ENCODE results near the gene SUSD4.
"Not testable (repeated sequence)": the region's sequence is repeated elsewhere in the genome, so short reads cannot be mapped to it uniquely, and the experiment has no call there.

Gene SUSD4, protein sequence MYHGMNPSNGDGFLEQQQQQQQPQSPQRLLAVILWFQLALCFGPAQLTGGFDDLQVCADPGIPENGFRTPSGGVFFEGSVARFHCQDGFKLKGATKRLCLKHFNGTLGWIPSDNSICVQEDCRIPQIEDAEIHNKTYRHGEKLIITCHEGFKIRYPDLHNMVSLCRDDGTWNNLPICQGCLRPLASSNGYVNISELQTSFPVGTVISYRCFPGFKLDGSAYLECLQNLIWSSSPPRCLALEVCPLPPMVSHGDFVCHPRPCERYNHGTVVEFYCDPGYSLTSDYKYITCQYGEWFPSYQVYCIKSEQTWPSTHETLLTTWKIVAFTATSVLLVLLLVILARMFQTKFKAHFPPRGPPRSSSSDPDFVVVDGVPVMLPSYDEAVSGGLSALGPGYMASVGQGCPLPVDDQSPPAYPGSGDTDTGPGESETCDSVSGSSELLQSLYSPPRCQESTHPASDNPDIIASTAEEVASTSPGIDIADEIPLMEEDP

DNA sequence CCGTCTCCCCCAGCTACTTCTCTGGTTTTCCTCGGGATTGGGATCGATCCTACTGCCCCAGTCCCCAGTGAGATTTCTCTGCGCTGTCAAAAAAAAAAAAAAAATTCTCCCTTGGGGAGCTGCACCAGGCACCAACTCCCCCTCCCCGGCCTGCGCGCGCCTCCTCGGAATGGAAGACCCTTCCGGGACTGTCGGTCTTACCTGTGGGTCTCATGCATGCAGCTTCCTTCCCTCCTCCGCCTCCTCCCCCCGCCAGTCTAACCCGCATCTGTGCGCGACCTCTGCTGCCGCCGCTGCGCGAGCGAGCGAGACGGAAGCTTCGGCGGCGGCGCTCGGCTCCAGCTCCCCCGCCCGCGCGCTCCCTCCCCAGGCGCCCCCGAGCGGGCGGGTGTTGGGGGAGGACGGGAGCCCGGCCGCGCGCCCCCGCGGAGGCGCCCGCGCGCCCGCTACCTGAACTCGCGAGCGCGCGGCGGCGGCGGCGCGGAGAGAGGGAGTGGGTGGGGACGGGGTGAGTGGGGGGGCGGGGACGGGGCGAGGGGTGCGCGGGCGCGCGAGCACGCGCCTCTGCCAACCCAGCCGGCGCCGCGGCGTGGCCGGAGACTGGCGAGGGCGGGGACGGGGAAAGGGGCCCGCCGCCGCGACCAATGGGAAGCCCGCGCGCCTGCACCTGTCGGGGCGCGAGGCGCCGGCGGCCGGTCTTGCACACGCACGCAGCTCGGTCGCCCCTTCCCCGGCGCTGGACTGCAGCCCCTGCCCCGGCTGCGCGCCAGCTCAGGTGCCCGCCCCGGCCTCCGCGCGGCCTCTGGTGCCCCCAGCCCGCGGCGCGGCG, at the start of gene SUSD4:
Gene SUSD4 (minus strand): TSS at position 321 of the 829 bp plus-strand sequence. CDS start 751 bp downstream, outside the sequence.
- peak; percentile 65 for DNase-seq

DNA sequence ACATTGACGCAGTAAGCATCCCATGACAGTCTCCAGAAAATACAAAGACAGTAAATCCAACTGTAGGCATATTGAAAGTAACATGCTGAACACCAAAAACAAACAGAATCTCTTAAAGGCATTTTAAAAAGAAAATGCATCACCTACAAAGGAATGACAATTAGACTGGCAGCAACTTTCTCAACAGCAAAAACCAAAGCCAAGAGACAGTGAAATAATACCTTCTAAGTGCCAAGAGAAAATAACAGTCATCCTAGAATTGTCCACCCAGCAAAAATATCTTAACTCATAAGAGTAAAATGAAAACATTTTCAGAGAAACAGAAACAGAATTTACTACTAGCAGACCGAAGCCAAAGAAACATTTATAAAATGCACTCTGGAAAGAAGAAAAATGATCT, 49.2 kb upstream of the SUSD4 start:
- no peak for DNase-seq

DNA sequence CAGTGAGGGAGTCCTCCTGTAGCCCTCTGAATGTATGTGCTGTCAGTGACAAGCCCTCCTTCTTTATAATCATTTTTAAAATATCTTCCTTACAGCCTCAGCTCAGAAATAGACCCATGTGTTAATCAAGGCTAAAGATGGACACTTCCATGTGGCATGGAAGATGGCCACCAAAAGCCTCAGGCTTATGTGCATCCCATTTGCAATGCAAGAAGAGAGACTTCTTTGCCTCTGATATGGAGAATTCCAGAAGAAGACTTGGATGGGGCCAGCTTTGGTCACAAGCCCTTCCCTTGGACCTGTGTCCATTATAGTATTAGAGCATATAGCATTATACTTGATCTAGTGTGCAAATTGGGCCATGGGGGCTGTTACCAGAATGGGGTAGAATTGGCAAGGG, 47.7 kb upstream of the SUSD4 start:
- no peak for DNase-seq

DNA sequence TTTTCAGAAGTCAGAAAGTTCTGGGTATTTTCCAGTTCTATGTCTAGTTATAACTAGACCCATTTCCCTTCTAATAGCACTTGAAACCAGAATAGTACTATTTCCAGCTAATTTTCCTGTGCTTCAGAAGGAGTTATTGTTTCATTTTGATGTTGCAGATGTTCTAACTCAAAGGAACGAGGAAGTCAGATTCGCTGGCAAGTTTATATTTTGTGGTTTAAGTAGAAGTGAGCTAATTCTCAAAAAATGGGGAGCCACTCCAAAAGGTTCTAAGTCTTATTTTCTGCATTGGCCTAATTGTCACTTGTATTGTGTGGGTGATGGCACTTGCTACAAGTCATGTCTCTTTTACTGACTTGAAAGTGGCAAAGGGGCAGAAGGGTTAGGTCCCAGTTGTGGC, 47.3 kb upstream of the SUSD4 start:
- no peak for DNase-seq

DNA sequence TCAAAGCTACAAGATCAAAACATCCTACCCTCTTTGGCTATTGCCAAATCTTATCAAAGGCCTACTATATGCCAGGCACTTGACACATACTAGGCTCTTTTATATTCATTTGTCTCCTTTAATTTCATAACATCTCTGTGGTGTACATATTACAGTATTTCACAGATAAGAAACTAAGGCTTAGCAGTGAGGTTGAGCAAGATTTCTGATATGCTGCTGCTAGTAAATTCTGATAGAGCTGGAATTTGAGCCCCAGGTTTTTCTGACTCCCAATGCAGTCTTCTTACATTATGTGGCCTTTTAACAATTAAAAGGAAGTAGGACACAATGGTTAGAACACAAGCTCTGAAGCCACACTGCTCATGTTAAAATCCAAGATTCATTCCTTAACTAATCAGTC, 46.1 kb upstream of the SUSD4 start:
- no peak for DNase-seq

DNA sequence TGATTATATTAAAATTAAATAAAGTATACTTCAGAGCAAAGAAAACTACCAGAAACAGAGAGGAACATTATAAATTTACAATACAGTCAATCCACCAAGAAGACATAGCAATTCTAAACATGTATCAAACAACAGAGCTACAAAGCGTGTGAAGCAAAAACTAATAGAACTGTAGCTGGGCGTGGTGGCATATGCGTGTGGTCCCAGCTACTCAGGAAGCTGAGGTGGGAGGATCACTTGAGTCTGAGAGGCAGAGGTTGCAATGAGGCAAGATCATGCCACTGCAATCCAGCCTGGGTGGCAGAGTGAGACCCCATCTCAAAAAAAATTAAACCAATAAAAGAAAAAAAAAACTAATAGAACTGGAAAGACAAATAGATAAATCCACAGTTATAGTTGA, 41.5 kb upstream of the SUSD4 start:
- no peak for DNase-seq

DNA sequence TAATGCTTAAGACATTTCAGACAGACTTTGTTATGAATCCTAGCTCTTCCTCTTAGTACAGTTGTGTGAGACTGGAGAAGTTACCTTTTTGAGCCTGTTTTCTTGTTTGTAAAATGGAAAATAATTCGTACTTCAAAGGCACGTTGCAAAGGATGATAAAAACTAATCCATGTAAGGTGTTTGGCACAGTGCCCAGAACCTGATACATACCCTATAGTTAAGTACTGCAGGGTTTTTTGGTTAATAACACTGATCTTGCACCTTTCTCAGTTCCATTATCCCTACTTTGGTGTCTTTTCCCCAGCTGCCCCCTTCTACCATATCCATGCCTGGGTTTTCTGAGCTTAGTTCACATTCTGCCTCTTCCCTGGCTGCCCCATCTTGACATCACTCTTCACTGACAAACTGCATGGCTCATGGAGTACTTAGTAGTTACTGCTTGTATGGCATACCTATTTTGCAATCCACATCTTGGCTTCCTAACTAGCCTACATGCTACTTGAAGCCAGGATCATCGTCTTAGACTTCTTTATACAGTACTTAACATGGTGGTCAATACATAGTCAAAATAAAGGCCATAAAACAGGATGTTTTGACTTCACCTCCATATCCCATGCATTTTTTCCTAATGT, 39.3 kb upstream of the SUSD4 start:
- DNase-seq: no peak

DNA sequence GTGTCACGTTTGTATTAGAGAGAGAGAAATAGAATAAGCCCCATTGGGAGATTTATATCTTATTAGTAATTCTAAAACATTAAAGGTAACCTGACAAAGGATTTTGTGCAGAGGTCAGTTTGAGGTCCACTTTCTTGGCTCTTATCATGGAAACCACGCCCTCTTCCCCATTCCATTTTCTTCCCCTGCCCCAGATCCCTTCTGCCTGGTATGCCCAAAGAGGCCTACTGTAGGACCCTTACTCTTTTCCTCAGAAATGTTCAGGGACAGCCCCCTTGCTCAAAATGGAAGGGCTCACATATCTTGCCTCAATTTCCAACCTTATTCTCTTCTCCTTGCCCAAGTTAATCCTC, 38.8 kb upstream of the SUSD4 start:
- no peak for DNase-seq

DNA sequence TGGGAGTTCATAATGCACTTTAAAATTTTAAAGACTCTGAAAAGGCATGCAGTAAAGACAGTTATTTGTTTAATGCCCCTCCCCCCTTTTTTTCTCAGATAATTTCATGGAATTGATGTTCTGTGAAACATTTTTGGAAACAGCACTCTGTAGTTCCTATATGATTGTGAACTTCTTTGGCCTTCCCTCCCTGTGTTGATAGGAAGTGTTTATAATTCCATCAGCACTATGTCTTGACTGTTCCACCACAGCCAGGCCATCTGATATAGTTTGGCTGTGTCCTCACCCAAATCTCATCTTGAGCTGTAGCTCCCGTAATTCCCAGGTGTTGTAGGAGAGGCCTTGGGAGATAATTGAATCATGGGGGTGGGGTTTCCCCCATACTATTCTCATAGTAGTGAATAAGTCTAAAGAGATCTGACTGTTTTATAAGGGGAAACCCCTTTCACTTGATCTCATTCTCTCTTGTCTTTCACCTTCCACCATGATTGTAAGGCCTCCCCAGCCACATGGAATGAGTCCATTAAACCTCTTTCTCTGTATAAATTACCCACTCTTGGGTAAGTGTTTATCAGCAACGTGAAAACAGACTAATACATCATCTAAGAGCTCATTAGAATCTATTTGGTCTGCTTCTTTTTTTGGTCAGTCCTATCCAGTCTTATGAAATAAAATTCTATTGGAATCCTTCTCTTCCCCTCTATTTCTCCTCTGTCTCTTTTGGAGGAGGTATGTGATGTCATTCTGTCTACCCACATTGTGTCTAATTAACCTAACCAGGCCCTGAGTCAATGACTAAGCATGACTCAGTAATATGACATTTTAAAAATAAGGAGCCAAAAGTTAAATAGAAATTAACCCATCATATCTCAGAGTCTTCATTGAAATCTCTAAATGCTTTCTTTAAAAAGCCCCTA, 38.2 kb upstream of the SUSD4 start:
- DNase-seq: no peak

DNA sequence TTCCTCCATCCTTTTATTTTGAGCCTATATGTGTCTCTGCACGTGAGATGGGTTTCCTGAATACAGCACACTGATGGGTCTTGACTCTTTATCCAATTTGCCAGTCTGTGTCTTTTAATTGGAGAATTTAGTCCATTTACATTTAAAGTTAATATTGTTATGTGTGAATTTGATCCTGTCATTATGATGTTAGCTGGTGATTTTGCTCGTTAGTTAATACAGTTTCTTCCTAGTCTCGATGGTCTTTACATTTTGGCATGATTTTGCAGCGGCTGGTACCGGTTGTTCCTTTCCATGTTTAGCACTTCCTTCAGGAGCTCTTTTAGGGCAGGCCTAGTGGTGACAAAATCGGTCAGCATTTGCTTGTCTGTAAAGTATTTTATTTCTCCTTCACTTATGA, 35.4 kb upstream of the SUSD4 start:
- DNase-seq: not testable (repeated sequence)

DNA sequence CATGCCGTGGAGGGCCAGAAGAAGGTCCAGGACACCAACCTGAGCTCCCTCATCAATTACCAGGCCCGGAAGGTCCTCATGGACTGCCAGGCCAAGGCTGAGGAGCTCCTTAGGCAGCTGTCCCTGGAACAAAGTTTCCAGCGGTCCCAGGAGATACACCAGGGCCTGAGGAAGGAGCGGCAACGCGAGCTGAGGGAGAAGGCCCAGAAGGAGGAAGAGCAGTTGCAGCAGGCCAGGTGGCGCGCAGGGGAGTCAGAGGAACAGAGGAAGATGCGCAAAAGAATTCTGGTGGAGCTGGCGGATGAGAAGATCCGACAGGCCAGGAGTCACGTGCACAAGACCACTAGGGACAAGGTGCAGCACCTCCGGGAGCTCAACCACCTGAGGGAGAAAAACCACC, 30.7 kb upstream of the SUSD4 start:
- no peak for DNase-seq

DNA sequence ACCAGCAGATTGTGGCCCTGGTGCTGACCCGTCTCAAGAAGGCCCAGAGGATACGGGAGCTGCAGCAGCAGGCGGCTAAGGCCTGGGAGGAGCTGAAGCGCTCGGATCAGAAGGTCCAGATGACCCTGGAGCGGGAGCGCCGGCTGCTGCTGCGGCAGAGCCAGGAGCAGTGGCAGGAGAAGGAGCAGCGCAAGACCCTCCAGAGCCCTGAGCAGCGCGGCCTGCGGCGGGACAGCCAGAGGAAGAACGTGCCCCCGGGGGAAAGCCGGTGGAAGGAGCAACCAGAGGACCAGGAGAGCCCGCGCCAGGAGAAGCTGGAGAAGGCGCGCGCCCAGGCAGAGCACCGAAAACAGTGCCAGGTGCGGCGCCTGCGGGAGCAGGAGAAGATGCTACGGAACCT, 30.3 kb upstream of the SUSD4 start:
- no peak for DNase-seq

DNA sequence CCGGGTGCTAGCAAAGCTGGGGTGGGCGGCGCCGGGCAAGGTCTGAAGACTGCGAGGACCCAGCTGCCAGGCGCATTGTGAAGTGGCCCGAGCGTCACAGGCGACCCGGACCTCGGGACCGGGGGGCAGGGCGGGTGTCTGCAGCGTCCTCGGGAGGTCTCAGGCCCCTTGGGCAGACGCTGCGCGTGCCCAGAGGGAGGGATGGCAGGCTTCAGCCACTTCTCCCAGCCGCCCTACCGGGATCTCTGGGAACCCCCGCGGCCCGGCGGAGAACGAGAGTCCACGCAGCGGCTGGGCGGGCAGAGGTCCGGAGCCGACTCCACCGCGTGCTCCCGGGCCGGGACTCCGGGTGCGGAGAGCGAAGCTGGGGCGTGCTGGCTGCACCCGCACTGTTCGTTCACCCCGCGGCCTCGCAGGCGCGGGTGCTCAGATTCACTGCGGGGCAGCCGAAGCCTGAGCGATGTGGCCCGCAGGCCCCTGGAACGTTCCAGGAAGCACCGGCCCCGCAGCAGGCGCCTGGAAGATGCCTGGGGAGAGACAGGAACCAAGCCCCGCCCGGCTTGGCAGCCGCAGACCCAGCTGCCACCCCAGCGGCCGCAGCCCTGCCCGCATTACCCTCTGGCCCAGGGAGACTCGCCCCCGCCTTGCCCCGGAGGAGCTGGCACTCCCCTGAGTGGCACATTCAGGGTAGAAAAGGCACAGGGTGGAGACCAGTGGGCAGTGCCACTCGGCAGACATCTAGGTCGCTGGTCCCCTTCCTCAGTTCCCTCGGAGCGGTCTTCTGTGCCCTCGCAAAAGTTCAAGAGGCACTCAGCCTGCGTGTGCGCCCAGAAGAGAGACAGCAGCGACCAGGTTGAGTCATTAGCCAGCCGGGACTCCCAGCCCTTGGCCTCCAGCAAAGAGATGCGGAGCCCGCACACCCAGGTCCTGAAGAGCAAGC, 29.6 kb upstream of the SUSD4 start, which contains the start of gene CCDC185:
Gene CCDC185 (plus strand): TSS at position 141 of the 940 bp plus-strand sequence. CDS start 61 bp downstream, at position 202.
- DNase-seq: no peak

DNA sequence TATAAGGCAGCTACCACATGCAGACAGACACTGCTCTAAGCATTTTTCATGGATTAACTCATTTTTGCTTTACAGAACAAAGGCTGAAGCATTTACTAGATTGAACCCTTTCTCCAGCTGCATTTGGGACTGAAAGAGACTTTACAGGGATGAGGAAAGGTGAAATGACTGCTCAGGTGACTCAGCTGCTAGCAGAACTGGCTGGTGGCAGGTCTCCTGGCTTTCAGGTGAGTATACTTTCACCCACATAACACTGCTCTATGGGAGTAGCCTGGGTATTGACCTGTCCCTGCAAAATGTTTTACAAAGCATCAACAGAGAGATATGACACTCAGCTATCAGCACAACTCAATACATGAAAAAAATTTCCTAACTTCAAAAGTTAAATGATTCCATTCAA, 26.6 kb upstream of the SUSD4 start:
- no peak for DNase-seq

DNA sequence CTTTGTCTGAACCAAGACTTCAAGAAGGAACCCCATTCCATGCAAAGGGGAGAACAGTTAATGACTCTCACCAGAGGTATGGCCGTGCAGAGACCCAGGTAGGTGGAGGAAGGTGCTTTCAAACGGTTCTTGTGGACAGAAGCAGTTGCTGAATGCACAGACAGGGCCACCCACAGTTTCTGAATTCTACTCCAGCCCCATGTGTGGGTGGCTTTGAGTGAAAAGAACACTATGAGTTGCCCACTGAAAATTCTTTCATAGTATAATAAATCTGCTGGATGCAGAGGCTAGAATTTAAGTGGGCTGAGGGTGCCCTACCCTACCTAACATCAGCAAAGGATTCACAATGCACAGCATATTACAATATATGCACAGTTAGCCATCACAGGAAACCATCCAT, 22.0 kb upstream of the SUSD4 start:
- no peak for DNase-seq

DNA sequence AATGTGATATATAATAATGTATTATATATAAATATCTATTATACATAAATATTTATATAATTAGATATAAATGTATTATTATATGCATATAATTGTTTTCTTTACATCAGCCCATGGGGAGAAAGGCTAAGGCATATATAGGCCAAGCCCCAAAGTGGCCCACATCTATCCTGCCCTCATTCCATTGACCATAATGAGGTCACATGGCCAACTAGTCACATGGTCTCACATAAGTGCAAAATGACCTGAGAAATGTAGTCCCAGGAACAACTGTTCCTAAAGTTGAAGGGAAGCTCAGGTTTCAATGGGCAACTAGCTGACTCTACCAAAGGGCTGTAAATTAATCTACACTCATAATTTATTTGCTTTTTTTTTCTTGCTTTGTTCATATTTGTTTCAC, 14.8 kb upstream of the SUSD4 start:
- no peak for DNase-seq

DNA sequence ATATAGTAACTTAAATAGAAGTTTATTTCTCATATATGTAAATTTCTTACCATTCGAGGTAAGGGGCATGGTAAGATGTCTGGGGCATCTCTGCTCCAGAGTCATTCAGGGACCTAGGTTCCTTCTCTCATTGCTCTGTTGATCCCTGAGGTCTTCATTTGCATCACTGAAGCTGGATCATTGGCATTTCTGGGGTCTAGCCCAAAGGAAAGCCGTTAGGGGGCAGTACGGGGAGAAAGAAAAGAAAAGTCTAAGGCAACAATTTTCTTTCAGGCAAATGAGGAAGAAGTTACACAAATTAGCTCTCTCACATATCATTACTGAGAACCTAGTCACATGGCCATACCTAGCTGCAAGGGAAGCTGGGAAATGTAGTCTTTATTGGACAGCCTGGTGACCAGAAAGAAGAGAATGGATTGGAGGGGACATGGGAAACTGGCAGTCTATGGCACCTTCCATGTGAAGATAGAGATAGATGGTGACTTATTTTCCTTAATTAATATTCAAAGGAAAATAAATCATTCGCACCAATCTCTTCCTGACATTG, 10.2 kb upstream of the SUSD4 start:
- DNase-seq: no peak

DNA sequence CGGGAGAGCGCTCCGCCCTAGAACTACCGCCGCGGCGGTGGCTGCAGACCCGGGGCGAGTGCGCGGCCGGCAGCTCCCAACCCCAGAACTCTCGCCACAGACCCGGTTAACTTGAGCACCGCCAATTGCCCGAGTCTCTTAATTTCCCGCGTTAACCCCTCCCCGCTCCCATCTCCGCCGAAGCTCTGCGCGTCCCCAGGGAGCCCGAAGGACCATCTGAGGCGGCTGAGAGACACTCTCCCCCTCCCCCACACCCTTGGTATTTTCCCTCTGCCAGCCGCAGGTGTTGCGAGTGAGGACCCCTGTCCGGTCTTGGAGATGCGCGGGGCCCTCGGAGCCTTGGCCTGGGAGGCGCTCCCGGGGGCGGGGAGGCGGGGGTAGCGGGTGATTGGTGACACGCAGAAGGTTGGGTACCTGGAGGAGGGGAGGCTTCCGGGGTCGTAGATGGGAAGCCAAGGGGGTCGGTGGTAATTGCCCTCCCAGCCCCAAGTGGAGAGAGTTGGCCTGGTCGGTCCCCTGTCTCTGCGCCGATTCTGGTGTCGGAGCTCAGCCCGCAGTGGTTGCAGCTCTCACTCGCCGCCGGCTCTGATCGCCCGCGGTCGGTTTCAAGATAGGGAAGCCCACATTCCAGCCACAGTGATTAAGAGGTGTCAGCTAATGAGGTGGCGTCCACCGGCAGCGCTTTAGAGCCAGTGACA, 858 bp upstream of the SUSD4 start:
- DNase-seq: no peak

DNA sequence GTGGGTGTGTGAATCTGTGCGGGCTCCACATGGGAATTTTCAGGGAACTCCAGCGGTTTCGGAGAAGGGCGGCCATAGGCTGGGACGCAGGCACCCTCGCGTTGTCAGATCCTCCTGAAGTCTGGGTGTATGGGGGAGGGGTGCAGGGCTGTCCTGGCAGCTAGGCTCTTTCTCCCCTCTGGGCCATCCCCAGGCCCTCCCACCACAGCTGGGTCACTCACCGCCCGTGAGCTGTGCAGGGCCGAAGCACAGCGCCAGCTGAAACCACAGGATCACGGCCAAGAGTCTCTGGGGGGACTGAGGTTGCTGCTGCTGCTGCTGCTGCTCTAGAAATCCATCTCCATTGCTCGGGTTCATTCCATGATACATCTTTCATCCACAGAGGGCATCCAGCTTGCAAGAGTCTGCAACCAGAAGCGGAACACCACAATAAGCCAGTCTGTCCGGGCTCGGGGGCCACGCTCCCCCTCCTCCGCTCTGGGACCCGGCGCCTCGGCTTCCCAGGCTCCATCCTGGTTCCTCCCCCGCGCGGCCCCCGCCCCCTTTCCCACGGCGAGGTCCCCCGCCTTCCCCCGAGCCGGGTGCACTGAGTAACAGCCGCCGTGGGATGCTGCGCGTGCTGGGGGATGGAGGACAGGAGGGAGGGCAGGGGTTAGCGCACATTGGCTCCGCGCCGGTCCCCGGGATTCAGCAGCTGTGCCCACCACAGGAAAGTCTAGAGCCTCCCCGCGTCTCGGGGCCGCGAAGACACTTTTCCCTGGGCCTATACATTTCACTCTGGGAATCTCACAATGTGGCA, 720 bp downstream of the SUSD4 start:
- no peak for DNase-seq

All from CD4-positive, alpha-beta T cell treated with Interferon gamma for 1 hour (primary cell).